ENCODE measurements around the gene ALG12. TPM values are rescaled to one million over a fixed set of nuclear protein-coding genes. Genes with fewer than 3 reads are reported as not detected.
A peak's percentile ranks its signal among the peaks of the same experiment; 100 is the strongest.

The ALG12 gene
- total and polyA plus RNA-seq, 2 of the 8 experiments (the other 6 are each of a cell fraction or from before 2014, with no cell fraction given) = 13.4 to 22.5 TPM

DNA sequence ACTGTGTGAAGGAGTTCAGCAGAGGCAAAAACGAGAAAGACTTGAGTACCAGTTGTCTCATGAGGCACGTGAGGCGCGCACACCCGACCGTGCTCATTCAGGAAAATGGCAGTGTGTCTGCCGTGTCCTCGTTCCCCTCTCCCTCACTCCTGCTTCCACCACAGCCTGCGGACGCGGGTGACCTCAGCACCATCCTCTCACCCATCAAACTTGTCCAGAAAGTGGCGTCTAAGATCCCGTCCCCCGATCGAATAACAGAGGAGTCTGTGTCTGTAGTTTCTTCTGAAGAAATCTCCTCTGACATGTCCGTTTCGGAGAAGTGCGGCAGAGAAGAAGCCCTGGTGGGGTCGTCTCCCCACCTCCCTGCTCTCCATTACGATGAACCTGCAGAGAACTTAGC lies 34.2 kb downstream of the ALG12 start:
- no peaks in the 10 kb centered on the region; a peak in 1 of 4 replicates for H3K9me3 ChIP-seq (ENCODE audit: insufficient read depth in 2 of 2, low read depth in 1 of 2, low read length in 1 of 2)
- H2AFZ ChIP-seq (ENCODE audit: low read length) = no peak overlapping the region
- ChIA-PET POLR2A (ENCODE audit: partially characterized antibody) (interaction anchor here (1.3 to 1.4 kb wide), 2 partner anchors 21 to 30 kb away, joined by 3 to 4 read pairs; no protein-coding TSS in a partner anchor), CTCF (ENCODE audit: partially characterized antibody) (no interaction called here)
- H3K23me2 ChIP-seq (ENCODE audit: low read depth, low read length) = no peaks in the 10 kb centered on the region
- peaks cover 0 to 40% of the 10 kb centered on the region in 2 experiments; a peak in 3 of 4 replicates for H3K79me2 ChIP-seq (ENCODE audit: control insufficient read depth in 1 of 2, insufficient read depth in 2 of 2, low read length in 2 of 2)
- no peak for FAIRE-seq
- 95% methylated on average over 19 of the region's 20 CpGs; no CpG with 5 or more reads in 1 of the 2 experiments for WGBS, 2 experiments (ENCODE audit: extremely low coverage in 1 of 2, insufficient coverage in 1 of 2, insufficient read length in 1 of 2, insufficient replicate concordance in 2 of 2, low coverage in 1 of 2, low lambda C conversion rate in 2 of 2, missing lambda C conversion rate in 1 of 2)
- DNase-seq (ENCODE audit: low read depth in 1 of 2, low spot score in 2 of 2) = no peak
- no peak overlapping the region for H3K4ac ChIP-seq (replicated peaks; ENCODE audit: insufficient read length, low read depth, low read length)
- H3K14ac ChIP-seq (ENCODE audit: insufficient read length) = no peak overlapping the region
- H3K18ac ChIP-seq (ENCODE audit: extremely low read depth, low read length) = no peak overlapping the region
- no peak overlapping the region for H4K5ac ChIP-seq (ENCODE audit: insufficient read length, low read depth, low read length)
- peaks cover 14% of the 10 kb centered on the region for H3K79me1 ChIP-seq (ENCODE audit: low read depth, low read length)
- H2BK20ac ChIP-seq (ENCODE audit: low read length) = no peak overlapping the region
- H3K27me3 ChIP-seq (replicated peaks in 1 of 4; ENCODE audit: control insufficient read depth in 3 of 4, extremely low read depth in 1 of 4, insufficient read depth in 3 of 4, low read length in 3 of 4) = no peaks in the 10 kb centered on the region
- no peaks in the 10 kb centered on the region for H3K4me1 ChIP-seq (replicated peaks in 1 of 4; ENCODE audit: control insufficient read depth in 3 of 4, insufficient read depth in 4 of 4, low read length in 3 of 4)
- no peak for TF ChIP-seq SIRT6 (IDR thresholded peaks at IDR 0.05; ENCODE audit: low read length)
- no peak overlapping the region for H4K91ac ChIP-seq (replicated peaks; ENCODE audit: insufficient read length, low read length)
- H2BK15ac ChIP-seq (ENCODE audit: low read length) = no peak overlapping the region
- no peak overlapping the region for H3K56ac ChIP-seq (replicated peaks; ENCODE audit: insufficient read length, low read depth, low read length)
- no peak overlapping the region for H4K8ac ChIP-seq (ENCODE audit: extremely low read depth, insufficient read depth, low read length)
- H3K4me2 ChIP-seq (ENCODE audit: insufficient read depth in 1 of 2, low read depth in 2 of 2, low read length in 2 of 2) = no peak overlapping the region
- H3K23ac ChIP-seq (ENCODE audit: insufficient read length) = no peak overlapping the region
- no peak overlapping the region for H2BK12ac ChIP-seq (ENCODE audit: low read depth, low read length)
- H4K20me1 ChIP-seq (replicated peaks in 1 of 2; ENCODE audit: control insufficient read depth in 1 of 2, insufficient read depth in 2 of 2, low read length in 2 of 2) = peaks cover 0 to 12% of the 10 kb centered on the region in 2 experiments
- no peak overlapping the region for H2BK120ac ChIP-seq (replicated peaks; ENCODE audit: low read depth, low read length)
- H2AK5ac ChIP-seq (ENCODE audit: low read depth, low read length) = no peak overlapping the region
- no peak overlapping the region for H3K27ac ChIP-seq (ENCODE audit: low read depth, low read length)
- H3K4me3 ChIP-seq (ENCODE audit: extremely low read depth in 1 of 4, insufficient read depth in 2 of 4, low read depth in 3 of 4, low read length in 4 of 4) = no peak overlapping the region
- no peak overlapping the region for H2BK5ac ChIP-seq (ENCODE audit: low read depth, low read length)
- H3K9ac ChIP-seq (replicated peaks in 1 of 4; ENCODE audit: extremely low read depth in 1 of 4, low read depth in 3 of 4, low read length in 3 of 4) = 0 out of 7 replicates have a peak overlapping the region, but pooled peaks of 1 of the 4 experiments have one; percentile 21
- peaks cover 3 to 28% (median 16%) of the 10 kb centered on the region in 4 experiments; a peak in 7 of 8 replicates for H3K36me3 ChIP-seq (ENCODE audit: control insufficient read depth in 2 of 4, insufficient read depth in 4 of 4, low read length in 3 of 4)

All from H1 (cell line).